Globus pallidus (tissue), 1 donor: Measurements from ENCODE around the gene LIAS.
"Not testable (repeated sequence)": the region's sequence is repeated elsewhere in the genome, so short reads cannot be mapped to it uniquely, and the experiment has no call there.

Source experiments
- DNase-seq: peaks from one replicate; pipeline ENCODE4 v3.0.0-alpha.2; 2015; ENCODE audit warnings: low spot score

Gene LIAS

GRCh38 chr4:39452860-39453587, 5.8 kb upstream of the LIAS start:
- DNase-seq = no peak

- no peak for DNase-seq
Observed at GRCh38 chr4:39453738-39454137, 5.1 kb upstream of the LIAS start.

- DNase-seq = no peak
Observed at GRCh38 chr4:39455486-39455885, 3.4 kb upstream of the LIAS start.

- no peak for DNase-seq
Observed at GRCh38 chr4:39456946-39457763, 1.7 kb upstream of the LIAS start.

GRCh38 chr4:39458161-39458504, 723 bp upstream of the LIAS start:
- DNase-seq = not testable (repeated sequence)

- no peak for DNase-seq
Observed at GRCh38 chr4:39464886-39465501, 6.1 kb downstream of the LIAS start.

- DNase-seq = no peak
Observed at GRCh38 chr4:39466747-39467146, 7.9 kb downstream of the LIAS start.

GRCh38 chr4:39467464-39467863, 8.6 kb downstream of the LIAS start:
- DNase-seq = no peak

GRCh38 chr4:39469429-39470077, 10.7 kb downstream of the LIAS start:
- peak; percentile 79 for DNase-seq

- DNase-seq = peak; percentile 42
Observed at GRCh38 chr4:39470402-39470801, 11.5 kb downstream of the LIAS start.

GRCh38 chr4:39472396-39472795, 13.5 kb downstream of the LIAS start:
- DNase-seq = no peak

- DNase-seq = no peak
Observed at GRCh38 chr4:39476187-39476895, 17.5 kb downstream of the LIAS start.

GRCh38 chr4:39480251-39480650, 21.4 kb downstream of the LIAS start:
- no peak for DNase-seq

GRCh38 chr4:39480902-39481695, 22.2 kb downstream of the LIAS start:
- no peak for DNase-seq

- DNase-seq = no peak
Observed at GRCh38 chr4:39484582-39485272, 25.9 kb downstream of the LIAS start.

- no peak for DNase-seq
Observed at GRCh38 chr4:39486221-39486804, 27.5 kb downstream of the LIAS start.

GRCh38 chr4:39490322-39490721, 31.5 kb downstream of the LIAS start:
- no peak for DNase-seq

GRCh38 chr4:39494354-39494753, 35.5 kb downstream of the LIAS start:
- DNase-seq = no peak

GRCh38 chr4:39495446-39496213, 36.8 kb downstream of the LIAS start:
- DNase-seq = no peak
